GM18499 (cell line): Measurements from ENCODE around the gene CYB5R2.

ENCODE experiments used
- ATAC-seq: cut with Tn5 transposase; IDR thresholded peaks from one replicate; pipeline ENCODE4 v1.9.1; 2021; ENCODE audit warnings: moderate number of reproducible peaks; ENCODE audit not compliant: insufficient read depth, unreplicated experiment

Gene CYB5R2

GRCh38 chr11:7672960-7673723, at the start of gene CYB5R2:
Gene CYB5R2 (minus strand): TSS chr11:7673500. CDS start chr11:7672825, 675 bp downstream.
- no peak for ATAC-seq

- no peak for ATAC-seq
Measured at GRCh38 chr11:7714786-7715185, 41.5 kb upstream of the CYB5R2 start.

- ATAC-seq = no peak
Measured at GRCh38 chr11:7706377-7706776, 33.1 kb upstream of the CYB5R2 start, which contains the start of gene OVCH2. Gene OVCH2 (minus strand): TSS chr11:7706477. CDS start chr11:7706394, 83 bp downstream.

- no peak for ATAC-seq
Measured at GRCh38 chr11:7703740-7704139, 30.4 kb upstream of the CYB5R2 start.

- ATAC-seq = no peak
Measured at GRCh38 chr11:7696424-7696823, 23.1 kb upstream of the CYB5R2 start.

- no peak for ATAC-seq
Measured at GRCh38 chr11:7694235-7694634, 20.9 kb upstream of the CYB5R2 start.

GRCh38 chr11:7692426-7692825, 19.1 kb upstream of the CYB5R2 start:
- no peak for ATAC-seq

- no peak for ATAC-seq
Measured at GRCh38 chr11:7691759-7692350, 18.6 kb upstream of the CYB5R2 start.

- no peak for ATAC-seq
Measured at GRCh38 chr11:7690648-7691047, 17.3 kb upstream of the CYB5R2 start.

GRCh38 chr11:7689239-7689638, 15.9 kb upstream of the CYB5R2 start:
- ATAC-seq = no peak

- no peak for ATAC-seq
Measured at GRCh38 chr11:7688238-7688826, 15.0 kb upstream of the CYB5R2 start.

GRCh38 chr11:7687386-7687785, 14.1 kb upstream of the CYB5R2 start:
- no peak for ATAC-seq

GRCh38 chr11:7686761-7687160, 13.5 kb upstream of the CYB5R2 start:
- no peak for ATAC-seq

- no peak for ATAC-seq
Measured at GRCh38 chr11:7683571-7683970, 10.3 kb upstream of the CYB5R2 start.

- ATAC-seq = no peak
Measured at GRCh38 chr11:7677796-7678201, 4.5 kb upstream of the CYB5R2 start.

- ATAC-seq = no peak
Measured at GRCh38 chr11:7677071-7677470, 3.8 kb upstream of the CYB5R2 start.

GRCh38 chr11:7675631-7676030, 2.3 kb upstream of the CYB5R2 start:
- no peak for ATAC-seq

GRCh38 chr11:7673724-7674434, 579 bp upstream of the CYB5R2 start:
- no peak for ATAC-seq

- ATAC-seq = no peak
Measured at GRCh38 chr11:7672276-7672959, 882 bp downstream of the CYB5R2 start.
